Parathyroid adenoma (tissue), 2 donors: ENCODE results near the gene KDM5B.

ENCODE experiments used
- H2AFZ ChIP-seq: fragments of 300-600 bp; sonication (generic); one replicate; pipeline ENCODE4 v1.7.0; 2017; ENCODE audit warnings: antibody characterized with exemption, mild to moderate bottlenecking
- H3K27ac ChIP-seq: fragments of 300-600 bp; sonication (generic); one replicate; pipeline ENCODE4 v1.7.0; 2017
- H3K27me3 ChIP-seq: fragments of 300-600 bp; sonication (generic); one replicate; pipeline ENCODE4 v1.7.0; 2017; ENCODE audit warnings: low read length; ENCODE audit not compliant: control insufficient read depth, insufficient read depth
- H3K36me3 ChIP-seq: fragments of 300-600 bp; sonication (generic); one replicate; pipeline ENCODE4 v1.7.0; 2017; ENCODE audit warnings: low read length; ENCODE audit not compliant: control insufficient read depth, insufficient read depth
- H3K4me1 ChIP-seq: fragments of 300-600 bp; sonication (generic); one replicate; pipeline ENCODE4 v1.7.0; 2017; ENCODE audit warnings: control low read depth
- H3K4me2 ChIP-seq: fragments of 300-600 bp; sonication (generic); one replicate; pipeline ENCODE4 v1.7.0; 2017; ENCODE audit warnings: low read length
- H3K4me3 ChIP-seq: fragments of 300-600 bp; sonication (generic); one replicate; pipeline ENCODE4 v1.7.0; 2017; ENCODE audit warnings: low read depth, low read length
- H3K79me2 ChIP-seq: fragments of 300-600 bp; sonication (generic); one replicate; pipeline ENCODE4 v1.7.0; 2017; ENCODE audit warnings: control low read depth
- H3K9ac ChIP-seq: fragments of 300-600 bp; sonication (generic); one replicate; pipeline ENCODE4 v1.7.0; 2017; ENCODE audit warnings: mild to moderate bottlenecking
- H3K9me3 ChIP-seq: fragments of 300-600 bp; sonication (generic); one replicate; pipeline ENCODE4 v1.7.0; 2017; ENCODE audit warnings: low read length; ENCODE audit not compliant: control insufficient read depth
- TF ChIP-seq, protein P1 (sequence below): fragments of 300-600 bp; sonication (generic); IDR thresholded peaks from one replicate; pipeline ENCODE4 v1.7.0; 2017; ENCODE audit warnings: antibody characterized with exemption, mild to moderate bottlenecking
- donor health status: primary hyperparathyroidism.

Gene KDM5B

DNA sequence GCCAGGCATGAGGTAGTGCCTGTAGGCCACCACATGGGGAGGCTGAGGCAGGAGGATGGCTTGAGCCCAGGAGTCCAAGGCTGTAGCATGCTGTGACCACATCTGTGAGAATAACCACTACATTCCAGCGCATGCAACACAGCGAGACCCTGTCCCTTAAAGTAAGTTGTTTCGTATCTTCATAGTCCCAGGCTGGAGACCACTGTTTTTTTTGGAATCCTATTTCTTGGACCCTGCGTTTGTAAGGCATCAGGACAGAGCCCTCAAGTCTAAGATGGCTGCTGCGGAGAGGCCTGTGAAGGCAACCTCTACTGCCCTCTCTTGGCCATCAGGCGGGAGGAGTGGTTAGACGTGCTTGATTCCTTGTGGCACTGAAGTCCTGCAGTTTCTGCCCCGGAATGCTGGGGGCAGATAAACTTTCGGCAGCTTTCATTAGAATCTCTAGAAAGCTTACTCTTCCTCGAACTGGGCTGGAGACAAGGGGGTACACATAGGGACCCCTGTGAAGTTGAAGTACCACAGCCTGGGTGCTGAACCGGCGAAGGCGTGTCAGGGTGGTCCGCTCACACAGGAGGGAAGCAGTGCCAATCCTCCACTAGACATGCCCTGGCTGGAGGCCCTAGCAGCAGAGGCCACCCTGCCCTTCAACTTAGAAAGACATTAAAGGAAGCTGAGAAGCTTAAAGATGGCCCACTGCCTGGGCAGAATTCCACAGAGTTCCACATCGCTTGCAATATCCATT is 44.1 kb upstream of the KDM5B start:
- no peaks in the 10 kb centered on the region for H3K4me1 ChIP-seq
- no peaks in the 10 kb centered on the region for H3K79me2 ChIP-seq
- no peak overlapping the region for H2AFZ ChIP-seq
- no peak overlapping the region for H3K27ac ChIP-seq
- no peak overlapping the region for H3K9ac ChIP-seq
- TF ChIP-seq, protein P1, sequence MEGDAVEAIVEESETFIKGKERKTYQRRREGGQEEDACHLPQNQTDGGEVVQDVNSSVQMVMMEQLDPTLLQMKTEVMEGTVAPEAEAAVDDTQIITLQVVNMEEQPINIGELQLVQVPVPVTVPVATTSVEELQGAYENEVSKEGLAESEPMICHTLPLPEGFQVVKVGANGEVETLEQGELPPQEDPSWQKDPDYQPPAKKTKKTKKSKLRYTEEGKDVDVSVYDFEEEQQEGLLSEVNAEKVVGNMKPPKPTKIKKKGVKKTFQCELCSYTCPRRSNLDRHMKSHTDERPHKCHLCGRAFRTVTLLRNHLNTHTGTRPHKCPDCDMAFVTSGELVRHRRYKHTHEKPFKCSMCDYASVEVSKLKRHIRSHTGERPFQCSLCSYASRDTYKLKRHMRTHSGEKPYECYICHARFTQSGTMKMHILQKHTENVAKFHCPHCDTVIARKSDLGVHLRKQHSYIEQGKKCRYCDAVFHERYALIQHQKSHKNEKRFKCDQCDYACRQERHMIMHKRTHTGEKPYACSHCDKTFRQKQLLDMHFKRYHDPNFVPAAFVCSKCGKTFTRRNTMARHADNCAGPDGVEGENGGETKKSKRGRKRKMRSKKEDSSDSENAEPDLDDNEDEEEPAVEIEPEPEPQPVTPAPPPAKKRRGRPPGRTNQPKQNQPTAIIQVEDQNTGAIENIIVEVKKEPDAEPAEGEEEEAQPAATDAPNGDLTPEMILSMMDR, result no peak
- no peak overlapping the region for H3K4me2 ChIP-seq
- no peaks in the 10 kb centered on the region for H3K27me3 ChIP-seq
- H3K4me3 ChIP-seq, result no peak overlapping the region
- H3K36me3 ChIP-seq, result no peaks in the 10 kb centered on the region
- H3K9me3 ChIP-seq, result no peaks in the 10 kb centered on the region

DNA sequence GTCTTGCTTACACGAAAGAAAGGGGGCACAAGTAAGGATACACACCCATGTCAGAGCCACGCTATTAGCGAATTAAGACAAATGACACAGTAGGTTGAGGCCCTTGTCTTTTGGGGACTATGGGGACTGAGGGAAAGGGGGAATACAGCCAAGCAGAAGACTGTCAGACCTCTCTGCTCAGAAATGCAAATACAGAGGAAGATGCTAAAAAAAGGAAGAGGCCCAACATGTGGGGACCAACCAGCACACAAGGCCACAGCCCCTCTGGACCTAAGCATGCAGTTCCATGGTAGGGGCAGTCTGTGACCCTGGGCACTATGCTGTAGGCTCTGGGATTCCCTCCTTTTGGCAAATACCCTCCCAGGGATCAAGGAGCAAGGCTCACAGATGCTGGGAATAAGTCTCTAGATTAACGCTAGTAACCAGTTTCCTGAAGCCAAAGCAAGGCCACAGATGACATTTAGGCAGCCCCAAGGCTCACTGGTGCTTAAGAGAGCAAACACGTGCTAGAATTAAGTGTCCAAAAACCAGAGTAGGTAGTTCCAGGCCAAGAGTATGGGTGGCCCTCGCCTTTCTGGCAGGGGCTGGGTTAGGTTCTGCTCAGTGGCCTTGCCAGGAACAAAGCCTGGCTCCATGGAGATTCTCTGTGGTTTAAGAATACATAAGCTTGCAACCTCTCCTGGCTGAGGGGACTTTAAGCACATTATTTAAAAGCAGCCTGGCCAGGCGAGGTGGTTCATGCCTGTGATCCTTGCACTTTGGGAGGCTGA is 42.6 kb upstream of the KDM5B start:
- Histone ChIP-seq H3K79me2 (no peaks in the 10 kb centered on the region), H3K4me1 (no peaks in the 10 kb centered on the region), H3K4me2 (no peak overlapping the region), H3K9ac (no peak overlapping the region), H2AFZ (no peak overlapping the region), H3K36me3 (no peaks in the 10 kb centered on the region), H3K27me3 (no peaks in the 10 kb centered on the region), H3K4me3 (no peak overlapping the region), H3K27ac (no peak overlapping the region), H3K9me3 (no peaks in the 10 kb centered on the region)
- TF ChIP-seq, protein P1, result no peak

DNA sequence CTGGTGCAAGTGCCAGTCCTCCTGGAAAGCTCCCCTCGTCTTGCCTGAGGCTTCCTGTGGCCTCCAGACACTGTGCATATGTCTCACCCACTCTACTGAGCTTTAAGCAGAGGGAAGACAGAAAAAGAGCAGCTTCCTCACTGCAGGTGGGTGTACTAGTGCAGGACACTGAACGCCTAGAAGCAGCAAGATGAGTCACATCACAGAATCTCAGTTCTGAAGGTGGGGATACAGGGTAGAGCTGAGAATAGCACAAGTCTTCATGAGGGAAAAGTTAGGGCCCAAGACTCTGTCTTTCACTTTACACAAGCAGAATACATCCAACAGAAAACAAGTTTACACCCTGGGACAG is 39.9 kb upstream of the KDM5B start:
- H3K9ac ChIP-seq, result no peak overlapping the region
- H3K27me3 ChIP-seq, result no peaks in the 10 kb centered on the region
- H3K79me2 ChIP-seq, result no peaks in the 10 kb centered on the region
- no peaks in the 10 kb centered on the region for H3K4me1 ChIP-seq
- H3K9me3 ChIP-seq, result no peaks in the 10 kb centered on the region
- no peak overlapping the region for H3K4me2 ChIP-seq
- H3K36me3 ChIP-seq, result no peaks in the 10 kb centered on the region
- TF ChIP-seq, protein P1, result no peak
- no peak overlapping the region for H3K27ac ChIP-seq
- H2AFZ ChIP-seq, result no peak overlapping the region
- H3K4me3 ChIP-seq, result no peak overlapping the region

DNA sequence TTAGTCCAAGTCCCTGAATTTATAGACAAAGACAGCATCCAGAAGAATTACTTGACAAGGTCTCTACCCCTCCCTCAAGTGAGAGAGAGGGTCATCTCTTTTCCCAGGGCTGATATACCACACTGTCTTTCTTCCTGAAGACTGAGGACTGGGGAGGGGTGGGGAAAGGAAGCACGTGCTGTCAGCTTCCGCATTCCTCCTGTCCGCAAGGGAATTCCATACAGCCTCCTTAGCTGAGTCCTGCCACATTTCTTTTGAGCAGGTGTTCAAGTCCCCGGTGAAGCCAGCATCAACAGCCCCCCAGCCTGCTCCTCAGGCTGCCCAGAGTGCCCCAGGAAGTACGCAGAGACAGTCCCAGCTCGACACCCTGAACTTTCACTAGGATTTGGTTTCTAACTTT is 36.7 kb upstream of the KDM5B start:
- Histone ChIP-seq H2AFZ (no peak overlapping the region), H3K4me1 (no peaks in the 10 kb centered on the region), H3K4me2 (no peak overlapping the region), H3K27ac (no peak overlapping the region), H3K4me3 (no peak overlapping the region), H3K9ac (no peak overlapping the region), H3K79me2 (no peaks in the 10 kb centered on the region), H3K36me3 (no peaks in the 10 kb centered on the region), H3K27me3 (no peaks in the 10 kb centered on the region), H3K9me3 (no peaks in the 10 kb centered on the region)
- TF ChIP-seq, protein P1, result no peak
